GM21447 (cell line): Measurements from ENCODE around the gene SDK1.
A peak's percentile ranks its signal among the peaks of the same experiment; 100 is the strongest.
"Not testable (repeated sequence)": the region's sequence is repeated elsewhere in the genome, so short reads cannot be mapped to it uniquely, and the experiment has no call there.

Source experiments
- ATAC-seq: cut with Tn5 transposase; IDR thresholded peaks from one replicate; pipeline ENCODE4 v1.9.1; 2021; ENCODE audit not compliant: unreplicated experiment

The SDK1 gene

DNA sequence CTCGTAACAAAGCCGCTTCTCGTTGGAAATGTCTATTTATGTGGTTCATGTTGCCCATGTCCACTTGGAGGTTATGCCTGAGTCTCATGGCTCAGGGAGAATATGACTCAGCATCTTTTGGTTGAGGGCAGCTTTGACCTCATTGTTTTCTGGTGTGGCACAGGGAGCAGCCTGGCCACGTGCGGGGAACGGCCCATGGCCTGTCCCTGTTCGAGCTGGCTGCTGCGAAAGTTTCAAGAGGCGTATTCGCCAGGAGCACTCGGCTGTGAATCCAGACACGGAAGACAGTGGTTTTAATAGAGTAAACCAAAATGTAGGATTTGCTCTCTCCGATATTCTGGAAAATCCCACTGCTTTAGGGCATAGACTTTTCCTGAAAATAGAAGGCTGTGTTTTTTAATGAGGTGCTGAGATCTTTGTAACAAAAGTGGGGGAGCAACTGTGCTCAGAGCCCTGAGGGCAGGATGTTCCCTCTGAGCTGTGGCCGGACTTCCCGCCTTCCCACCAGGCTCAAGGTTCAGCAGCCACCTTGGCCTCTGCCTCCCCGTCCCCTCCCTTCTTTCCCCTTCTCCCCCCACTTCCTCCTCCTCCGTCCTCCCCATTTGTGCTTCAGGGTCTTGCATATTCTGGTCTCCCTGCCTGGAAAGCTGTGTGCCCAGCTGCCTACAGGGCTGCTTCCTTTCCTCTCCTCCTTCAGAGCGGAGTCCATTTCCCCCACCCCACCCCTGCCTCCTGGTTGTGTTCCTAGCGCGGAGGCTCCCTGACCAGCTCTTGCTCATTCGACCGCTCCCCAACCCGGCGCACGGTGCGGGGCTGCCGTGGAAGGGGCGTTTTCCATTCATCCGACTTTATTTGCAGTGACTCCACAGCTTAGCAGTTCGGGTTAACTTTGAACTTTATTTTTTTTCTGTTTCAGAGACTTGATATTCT is 642.0 kb downstream of the SDK1 start:
- no peak for ATAC-seq

DNA sequence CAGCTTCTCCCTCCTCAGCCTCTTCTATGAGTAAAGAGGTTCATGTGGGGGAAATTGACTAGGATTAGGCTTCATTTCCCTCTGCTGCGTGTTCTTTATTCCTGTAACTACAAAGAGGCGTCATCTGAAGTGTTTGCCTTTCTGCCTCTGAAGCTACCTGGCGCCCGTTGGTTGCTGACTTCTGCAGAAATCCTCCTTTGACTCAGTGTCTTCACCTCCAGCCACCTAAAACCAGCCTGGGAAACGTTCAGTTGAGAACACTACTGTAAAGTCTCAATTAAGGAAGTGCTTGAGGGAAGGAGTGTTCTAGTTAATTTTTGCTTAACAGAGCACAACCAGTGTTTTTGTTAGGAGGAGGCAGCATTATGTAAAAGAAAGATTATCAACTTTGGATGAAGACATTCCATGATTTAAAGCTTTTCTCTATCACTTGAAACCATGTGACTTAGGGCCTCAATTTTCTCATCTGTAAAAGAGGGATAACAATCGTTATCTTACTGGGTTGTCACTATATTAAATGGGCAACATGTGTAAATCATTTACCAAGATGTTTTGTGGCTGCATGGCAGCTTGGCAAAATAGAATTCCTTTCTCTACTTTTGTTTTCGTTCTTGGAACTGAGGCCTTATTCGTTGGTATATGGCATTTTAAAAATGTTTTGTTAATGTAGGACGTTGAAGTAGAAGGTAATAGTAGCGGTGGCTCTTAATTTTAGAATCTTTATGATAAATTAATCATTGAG is 642.9 kb downstream of the SDK1 start:
- ATAC-seq, result no peak

DNA sequence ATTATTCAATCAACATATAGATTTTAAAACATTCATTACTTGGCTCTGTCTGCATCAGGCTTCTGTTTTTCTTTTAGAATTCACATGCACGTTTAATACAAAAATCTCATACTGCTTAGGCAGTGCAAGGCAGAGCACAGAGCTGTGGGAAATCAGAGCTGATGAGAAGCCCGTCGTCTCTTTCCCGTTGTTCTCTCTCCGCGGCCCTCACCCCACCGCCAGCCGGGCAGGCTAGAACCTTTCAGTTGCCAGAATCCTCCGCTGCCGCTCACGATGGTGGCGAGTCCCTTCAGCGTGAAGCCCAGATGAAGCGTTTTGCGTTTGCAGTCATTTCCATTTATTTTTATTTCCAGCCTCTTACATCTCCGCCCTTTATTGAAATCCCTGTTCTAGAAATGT is 648.2 kb downstream of the SDK1 start:
- ATAC-seq, result no peak

DNA sequence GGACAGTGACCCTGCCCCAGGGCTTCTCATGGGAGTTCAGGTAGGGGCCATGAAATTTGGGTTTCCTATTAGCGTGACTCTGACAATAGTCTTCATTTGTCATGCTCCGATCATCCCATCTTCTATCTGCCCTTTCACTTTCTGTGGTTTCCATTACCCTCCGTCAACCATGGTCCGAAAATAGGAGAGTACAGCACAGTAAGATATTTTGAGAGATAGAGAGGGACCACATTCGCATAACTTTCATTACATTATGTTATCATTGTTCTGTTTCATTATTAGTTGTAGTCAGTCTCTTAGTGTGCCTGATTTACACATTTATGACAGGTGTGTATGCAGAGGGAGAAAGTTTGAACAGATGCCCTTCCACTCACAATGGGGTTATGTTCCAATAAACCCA is 649.2 kb downstream of the SDK1 start:
- ATAC-seq, result peak; percentile 82

DNA sequence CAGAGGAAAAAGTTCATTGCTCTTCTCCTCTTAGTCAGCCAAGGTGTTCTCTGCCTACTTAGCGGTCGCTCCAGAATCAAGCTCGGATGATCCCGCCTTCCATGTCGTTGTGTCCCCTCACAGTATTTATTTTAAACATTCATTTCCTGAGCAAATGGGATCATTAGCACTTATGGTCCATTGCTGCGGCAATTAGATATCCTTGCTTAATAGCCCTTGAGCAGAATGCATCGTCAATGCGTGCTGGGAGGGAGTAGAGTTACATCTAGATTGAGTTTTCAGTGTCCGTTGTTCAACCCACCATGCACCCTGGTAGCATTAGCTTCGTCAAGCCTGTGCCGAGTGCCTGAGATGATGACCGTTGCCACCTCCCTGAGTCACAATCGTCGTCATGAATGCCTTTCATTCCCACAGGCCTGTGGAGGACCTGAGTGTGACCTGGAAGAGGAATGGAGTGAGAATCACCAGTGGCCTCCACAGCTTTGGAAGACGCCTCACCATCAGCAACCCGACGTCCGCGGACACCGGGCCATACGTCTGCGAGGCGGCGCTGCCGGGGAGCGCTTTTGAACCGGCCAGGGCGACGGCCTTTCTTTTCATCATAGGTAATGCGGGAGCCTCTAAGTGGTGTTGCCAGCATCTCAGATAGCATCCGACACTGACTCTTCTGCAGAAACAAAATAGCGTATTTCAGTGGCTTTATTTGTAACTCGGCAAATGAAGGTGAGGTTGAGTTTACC is 650.4 kb downstream of the SDK1 start:
- no peak for ATAC-seq

DNA sequence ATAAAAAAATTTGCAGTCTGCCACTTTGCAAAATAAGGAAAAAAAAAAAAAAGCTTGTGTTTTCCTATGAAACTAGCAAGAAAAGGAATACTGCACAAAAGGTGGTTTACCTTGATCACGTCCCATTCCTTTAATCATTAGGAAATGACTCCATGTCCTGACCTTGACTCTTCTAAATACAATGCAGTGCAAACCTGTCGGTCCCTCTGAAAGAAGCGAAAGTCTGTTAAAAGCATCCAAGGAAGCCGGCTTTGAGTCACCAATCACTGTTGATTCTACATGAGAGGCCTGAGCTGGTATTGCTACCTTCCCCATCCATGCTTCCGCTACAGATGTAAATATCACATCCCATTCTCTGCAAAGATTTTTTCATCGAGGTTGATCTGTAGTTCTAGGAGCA is 652.1 kb downstream of the SDK1 start:
- no peak for ATAC-seq

DNA sequence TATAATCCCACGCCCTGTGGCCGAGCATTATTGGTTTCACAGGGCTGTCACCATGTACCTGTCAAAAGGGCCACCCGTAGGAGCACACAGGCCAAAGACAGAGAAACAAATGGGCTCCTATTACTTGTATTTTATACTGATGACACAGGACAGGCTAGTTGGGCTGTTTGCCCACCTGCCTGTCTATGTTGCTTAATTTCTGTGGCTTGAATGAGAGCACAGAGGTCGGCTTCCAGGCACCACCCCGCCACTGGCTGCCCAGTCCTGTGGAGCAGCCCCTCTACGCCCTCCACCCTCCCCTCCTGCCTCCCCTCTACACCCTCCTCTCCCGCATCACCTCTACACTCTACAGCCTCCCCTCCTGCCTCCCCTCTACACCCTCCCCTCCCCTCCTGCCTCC is 652.9 kb downstream of the SDK1 start:
- ATAC-seq, result no peak

DNA sequence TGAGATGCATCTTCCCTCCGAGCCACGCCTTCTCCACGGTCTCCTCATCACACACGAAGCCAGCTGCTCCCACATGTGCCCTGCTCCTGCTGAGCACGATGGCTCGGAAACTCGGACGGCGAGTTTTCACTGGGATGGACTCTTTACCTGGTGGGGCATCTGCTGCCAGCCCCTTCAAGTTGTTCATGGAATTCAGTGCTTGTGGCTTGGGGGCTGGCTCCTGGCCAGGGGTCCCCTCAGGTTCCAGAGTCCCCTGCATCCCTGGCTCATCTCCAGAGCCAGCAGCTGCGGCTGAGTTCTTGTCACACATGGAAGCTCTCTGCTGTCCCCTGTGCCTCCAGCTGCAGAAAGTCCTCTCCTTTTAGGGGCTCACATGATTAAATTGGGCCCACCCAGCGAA is 654.0 kb downstream of the SDK1 start:
- ATAC-seq, result no peak

DNA sequence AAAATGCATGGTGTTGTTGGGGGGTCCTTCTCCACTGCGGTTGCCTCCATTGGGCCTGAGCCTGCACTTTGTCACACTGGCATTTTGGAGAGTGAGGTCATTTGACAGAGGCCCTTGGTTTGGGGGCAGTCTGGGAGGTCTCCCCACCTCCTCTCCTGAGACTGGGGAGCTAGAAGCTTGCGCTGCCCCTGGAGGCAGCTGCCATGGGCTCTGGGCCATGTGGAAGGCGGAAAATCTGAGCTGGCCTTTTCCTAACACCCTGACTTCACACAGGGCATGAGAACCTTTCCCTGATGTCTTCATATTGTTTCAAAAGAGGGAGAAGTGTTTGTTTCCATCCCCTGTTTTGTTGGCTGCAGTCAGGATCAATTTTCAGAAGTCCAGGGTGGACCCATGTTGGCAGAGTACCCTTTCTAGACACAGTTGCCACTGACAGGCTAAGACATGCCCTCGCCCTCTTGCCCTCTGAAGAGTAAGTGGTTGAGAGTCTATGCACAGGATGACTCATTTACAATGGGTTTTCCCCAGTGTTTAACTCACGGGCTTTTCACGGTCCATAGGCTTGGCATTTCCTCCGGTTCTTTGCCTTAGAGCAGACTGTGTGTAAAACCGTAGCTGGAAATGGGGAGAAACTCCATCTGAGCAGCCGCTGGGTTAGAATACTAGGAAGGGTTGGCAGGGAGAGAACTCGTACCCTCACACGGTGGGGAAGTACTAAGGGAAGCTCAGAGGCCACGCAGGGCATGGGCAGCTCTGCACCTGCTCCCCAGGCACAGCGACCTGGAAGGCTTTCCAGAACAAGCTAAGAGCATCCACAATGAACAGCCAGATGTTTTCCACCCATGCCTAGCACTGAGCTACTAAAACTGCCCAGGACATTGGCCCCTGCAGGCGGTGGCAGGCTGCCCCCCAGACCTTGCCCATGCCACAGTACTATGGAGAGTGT is 655.0 kb downstream of the SDK1 start:
- ATAC-seq, result peak; percentile 83

DNA sequence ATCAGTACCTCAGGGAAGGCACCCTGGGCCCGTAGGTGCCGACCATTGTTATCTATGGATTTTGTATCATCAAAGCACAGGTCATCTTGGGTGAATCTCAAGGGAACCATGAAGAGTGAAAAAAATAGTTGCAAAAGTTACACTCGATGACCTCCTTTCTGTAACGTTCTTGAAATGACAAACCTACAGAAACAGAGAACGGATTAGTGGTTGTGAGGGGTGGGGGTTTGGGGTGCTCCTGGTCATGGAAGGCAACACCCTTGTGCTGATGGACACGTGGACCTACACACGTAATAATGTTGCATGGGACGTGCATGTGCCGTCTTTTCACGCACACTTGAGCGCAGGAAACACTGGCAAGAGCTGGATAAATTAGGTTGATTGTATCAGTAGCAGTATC is 655.9 kb downstream of the SDK1 start:
- peak; percentile 47 for ATAC-seq

DNA sequence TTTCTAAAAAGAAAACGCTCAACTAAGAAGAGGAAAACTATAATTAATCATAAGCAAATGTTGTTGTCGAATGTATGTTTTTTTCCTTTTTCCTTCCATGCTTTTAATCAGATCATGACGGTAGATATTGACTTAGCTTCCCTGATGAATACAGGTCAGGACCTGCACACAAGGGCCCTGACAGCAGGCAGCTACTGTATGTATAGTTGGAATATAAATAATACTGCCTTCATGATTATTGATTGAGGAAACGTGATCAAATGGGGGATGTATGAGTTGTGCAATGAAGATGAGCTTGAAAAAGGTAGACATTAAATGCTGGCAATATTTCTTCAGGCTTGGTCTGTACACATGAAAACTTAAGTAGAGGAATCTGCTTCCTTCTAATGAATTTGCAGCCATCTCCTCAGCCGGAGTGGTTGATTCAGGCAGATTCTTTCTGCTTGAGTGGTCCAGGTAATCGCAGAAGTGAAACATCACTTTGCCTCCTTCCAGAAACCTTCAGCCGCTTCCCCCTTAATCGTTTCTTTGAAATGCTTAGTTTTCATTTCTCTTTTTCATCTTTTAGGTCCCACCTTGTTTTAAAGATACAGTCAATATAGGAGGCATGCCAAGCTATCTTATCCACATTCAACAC is 656.5 kb downstream of the SDK1 start:
- ATAC-seq, result peak; percentile 48

DNA sequence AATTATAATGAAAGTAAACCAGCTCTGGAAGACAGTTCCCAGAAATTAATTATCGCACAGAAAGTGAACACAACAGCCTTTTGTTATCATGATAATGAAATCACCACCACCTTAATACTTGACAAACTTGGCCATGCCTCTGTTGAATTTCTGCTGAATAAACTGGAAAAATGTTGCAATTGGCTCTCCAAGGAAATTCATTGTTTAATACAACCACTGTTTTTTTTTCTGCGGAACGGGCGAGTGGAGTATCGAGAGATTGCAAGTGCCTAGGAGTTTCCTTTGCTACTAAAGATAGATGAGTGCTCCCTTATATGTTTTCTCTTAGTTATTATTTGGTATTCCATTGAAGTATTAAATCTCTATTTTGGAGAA is 657.0 kb downstream of the SDK1 start:
- no peak for ATAC-seq

DNA sequence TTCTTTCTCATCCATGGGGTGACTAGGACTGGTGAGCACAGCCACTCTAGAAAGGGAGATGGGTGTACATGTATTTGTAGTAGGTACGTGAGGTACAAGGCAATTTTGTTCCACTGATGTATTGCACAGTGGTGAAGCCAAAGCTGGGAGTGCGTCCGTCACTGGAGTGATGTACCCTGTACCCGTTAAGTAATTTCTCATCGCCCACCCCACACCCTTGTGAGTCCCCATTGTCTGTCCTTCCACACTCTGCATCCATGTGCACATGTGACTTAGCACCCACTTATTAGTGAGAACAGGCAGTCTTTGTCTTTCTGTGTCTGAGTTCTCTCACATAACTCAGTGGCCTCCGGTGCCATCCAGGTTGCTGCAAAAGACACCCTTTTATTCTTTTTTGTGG is 658.3 kb downstream of the SDK1 start:
- ATAC-seq, result no peak

DNA sequence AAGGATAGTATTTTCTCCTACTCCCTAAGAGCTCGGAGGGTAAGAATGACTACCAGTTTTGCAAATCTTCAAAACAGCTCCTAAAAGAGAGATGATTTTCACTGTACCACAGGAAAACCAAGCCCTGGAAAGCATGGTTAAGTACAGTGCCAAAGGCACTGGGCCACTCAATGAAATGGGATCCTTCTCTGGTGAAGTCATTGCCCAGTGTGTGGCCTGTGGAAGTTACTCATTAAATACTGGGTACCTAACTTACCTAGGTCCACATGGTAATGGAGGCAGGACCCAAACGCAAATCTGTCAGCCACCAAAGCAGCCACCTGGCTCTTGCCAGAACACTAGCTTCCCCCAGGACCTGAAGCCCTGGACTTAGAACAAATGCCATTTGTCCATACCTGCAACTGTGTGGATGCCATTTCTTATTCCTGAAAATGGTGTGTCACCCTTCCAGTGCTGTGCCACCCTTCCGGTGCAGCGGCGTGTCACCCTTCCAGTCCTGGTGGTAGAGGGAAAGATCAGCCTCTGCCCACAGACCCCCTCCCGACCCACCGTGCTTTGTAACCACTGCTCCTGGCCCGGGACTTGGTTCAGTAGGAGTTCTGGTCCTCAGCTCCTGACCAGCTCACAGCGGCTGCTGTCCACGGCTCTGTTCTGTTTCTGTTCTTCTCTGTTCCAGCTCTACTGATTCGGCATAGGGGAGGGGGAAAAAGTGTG is 659.2 kb downstream of the SDK1 start:
- ATAC-seq, result no peak

DNA sequence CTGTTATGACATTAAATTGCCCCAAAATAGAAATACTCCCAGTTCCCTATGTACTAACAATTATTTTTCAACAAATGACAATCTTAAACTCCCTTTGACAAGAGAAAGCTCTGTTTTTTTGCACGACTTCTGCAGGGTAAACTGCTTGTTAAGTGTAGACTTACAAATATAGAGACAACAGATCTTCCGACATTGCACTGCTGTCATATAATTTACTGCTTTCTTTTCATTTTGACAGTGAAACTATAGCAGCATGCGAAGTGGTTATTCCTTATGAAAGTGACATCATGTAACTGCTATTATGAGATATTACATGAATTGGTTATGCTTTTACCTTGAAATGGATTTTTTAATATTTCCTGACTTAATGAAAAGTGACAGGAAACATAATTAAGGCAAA is 659.9 kb downstream of the SDK1 start:
- ATAC-seq, result no peak

DNA sequence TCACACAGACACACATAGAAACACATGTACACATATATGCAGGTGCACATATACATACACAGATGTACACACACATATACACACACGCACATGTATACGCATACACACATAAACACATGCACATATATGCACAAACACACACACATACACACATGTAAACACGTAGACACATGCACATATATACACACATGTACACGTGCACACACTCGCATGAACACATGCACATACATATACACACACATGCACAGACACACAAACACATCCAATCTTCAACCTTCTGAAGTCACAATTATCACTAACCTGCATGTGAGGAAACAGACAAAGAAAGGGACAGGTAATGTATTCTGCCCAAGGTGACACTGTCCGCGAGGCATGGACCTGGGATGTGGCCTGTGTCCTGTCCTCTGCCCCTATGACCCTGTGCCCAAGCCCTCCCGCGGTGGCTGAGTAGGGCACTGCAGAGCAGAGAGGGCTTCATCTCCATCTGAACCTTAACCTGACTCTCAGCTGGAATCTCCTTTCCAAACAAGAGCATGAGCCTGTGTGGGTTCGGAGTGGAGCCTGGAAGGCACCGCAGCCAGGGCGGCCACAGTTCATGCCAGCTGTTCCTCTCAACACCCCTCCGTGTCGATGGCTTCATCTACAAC is 660.9 kb downstream of the SDK1 start:
- no peak for ATAC-seq

DNA sequence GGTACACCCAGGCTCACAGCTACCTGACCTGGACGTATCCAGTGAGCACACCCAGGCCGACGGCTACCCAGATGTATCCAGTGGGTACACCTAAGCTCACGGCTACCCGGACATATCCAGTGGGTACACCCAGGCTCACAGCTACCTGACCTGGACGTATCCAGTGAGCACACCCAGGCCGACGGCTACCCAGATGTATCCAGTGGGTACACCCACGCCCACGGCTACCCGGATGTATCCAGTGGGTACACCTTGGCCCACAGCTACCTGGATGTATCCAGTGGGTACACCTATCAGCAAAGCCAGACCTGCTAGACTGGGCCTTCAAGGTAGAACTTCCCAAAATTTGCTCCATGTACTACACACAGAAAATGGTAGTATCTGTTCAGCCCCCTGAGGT is 662.7 kb downstream of the SDK1 start:
- not testable (repeated sequence) for ATAC-seq

DNA sequence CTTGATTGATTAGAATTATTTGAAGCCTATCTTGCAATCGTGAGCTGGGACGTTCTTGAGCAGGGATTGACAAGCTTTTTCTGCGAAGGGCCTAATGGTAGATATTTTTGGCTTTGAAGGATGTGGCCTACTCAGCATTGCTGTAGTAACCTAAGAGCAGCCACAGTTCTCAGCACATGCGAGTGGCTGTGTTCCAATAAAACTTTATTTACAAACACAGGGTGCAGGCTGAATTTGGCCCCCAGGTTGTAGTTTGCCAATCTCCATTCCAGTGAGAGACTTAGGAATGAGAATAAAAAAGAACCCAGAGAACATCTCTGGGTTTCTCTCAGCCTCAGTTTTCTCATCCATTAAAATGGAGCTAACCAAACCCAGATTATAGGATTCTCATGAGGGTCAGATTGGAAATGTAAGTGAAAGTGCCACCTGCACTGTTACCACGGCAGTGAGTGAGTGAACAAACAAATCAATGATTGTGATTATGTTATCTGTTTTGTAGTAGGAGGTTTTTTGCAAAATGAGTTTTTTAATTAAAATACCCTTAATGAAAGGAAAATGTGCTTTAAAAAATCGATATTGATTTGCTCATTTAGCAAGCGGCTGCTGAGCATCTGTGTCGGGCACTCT is 664.0 kb downstream of the SDK1 start:
- no peak for ATAC-seq
